ENCODE data around the gene MAP7D1. TPM values are rescaled to one million over a fixed set of nuclear protein-coding genes. Genes with fewer than 3 reads are reported as not detected.

MAP7D1 gene
- total RNA-seq, 1 experiment from 2014 or later: 49.9 TPM

GRCh38 chr1:36118447-36119204 lies 37.3 kb upstream of the MAP7D1 start:
- Histone ChIP-seq H2AK5ac (ENCODE audit: insufficient read length, low read length) (no peak overlapping the region), H2AFZ (ENCODE audit: low read length) (no peak overlapping the region), H3K23me2 (ENCODE audit: insufficient read length, low read depth, low read length, poor library complexity, severe bottlenecking) (no peaks in the 10 kb centered on the region), H3K14ac (ENCODE audit: insufficient read depth, low read length) (no peak overlapping the region), H3K4me1 (ENCODE audit: insufficient read depth, low read length) (no peaks in the 10 kb centered on the region), H4K91ac (ENCODE audit: insufficient read length, low read depth, low read length) (no peak overlapping the region), H3K9me3 (ENCODE audit: control insufficient read depth, low read depth, low read length) (no peaks in the 10 kb centered on the region), H4K5ac (ENCODE audit: insufficient read length, low read depth, low read length) (no peak overlapping the region), H4K8ac (replicated peaks; ENCODE audit: insufficient read length, low read depth, low read length) (no peak overlapping the region), H3K4ac (ENCODE audit: low read depth, low read length) (no peak overlapping the region), H3K79me2 (ENCODE audit: insufficient read depth, low read length) (no peaks in the 10 kb centered on the region), H3K4me2 (ENCODE audit: insufficient read depth, insufficient read length, low read length) (no peak overlapping the region), H2BK15ac (ENCODE audit: low read depth, low read length) (no peak overlapping the region), H3K9ac (ENCODE audit: extremely low read depth, insufficient read length, low read length) (no peak overlapping the region), H2BK5ac (ENCODE audit: insufficient read length, low read length) (no peak overlapping the region), H3K18ac (ENCODE audit: insufficient read length, low read depth, low read length) (no peak overlapping the region), H3K79me1 (ENCODE audit: insufficient read depth, low read depth, low read length, poor library complexity, severe bottlenecking) (no peaks in the 10 kb centered on the region), H2BK20ac (ENCODE audit: low read depth, low read length, poor library complexity, severe bottlenecking) (no peak overlapping the region), H2BK120ac (ENCODE audit: low read depth, low read length, poor library complexity, severe bottlenecking) (no peak overlapping the region), H3T11ph (ENCODE audit: low read length) (no peak overlapping the region), H3K27ac (ENCODE audit: insufficient read length, low read depth, low read length) (no peak overlapping the region), H4K20me1 (ENCODE audit: control insufficient read depth, insufficient read depth, insufficient read length) (no peaks in the 10 kb centered on the region), H3K27me3 (ENCODE audit: insufficient read depth, low read length) (peaks cover 3% of the 10 kb centered on the region; the same call in 1 of the 2 replicates), H2BK12ac (ENCODE audit: insufficient read length, low read depth, low read length) (no peak overlapping the region), H3K56ac (ENCODE audit: insufficient read length, low read depth, low read length) (no peak overlapping the region), H3K23ac (ENCODE audit: insufficient read length, low read depth, low read length) (no peak overlapping the region)
- Mint-ChIP-seq H3K27me3 (ENCODE audit: low read depth) (peaks cover 20% of the 10 kb centered on the region), H3K36me3 (ENCODE audit: insufficient read depth in 1 of 3, low read depth in 3 of 3) (no peaks in the 10 kb centered on the region), H3K9me3 (no peaks in the 10 kb centered on the region), H3K4me3 (no peak overlapping the region), H3K4me1 (peaks cover 7 to 30% of the 10 kb centered on the region in 2 experiments), H3K27ac (no peak overlapping the region)
- no CpG with 5 or more reads among the region's 10 CpGs for WGBS (ENCODE audit: extremely low coverage, insufficient read length, low lambda C conversion rate)
- no peak for DNase-seq
- TF ChIP-seq, protein P1, sequence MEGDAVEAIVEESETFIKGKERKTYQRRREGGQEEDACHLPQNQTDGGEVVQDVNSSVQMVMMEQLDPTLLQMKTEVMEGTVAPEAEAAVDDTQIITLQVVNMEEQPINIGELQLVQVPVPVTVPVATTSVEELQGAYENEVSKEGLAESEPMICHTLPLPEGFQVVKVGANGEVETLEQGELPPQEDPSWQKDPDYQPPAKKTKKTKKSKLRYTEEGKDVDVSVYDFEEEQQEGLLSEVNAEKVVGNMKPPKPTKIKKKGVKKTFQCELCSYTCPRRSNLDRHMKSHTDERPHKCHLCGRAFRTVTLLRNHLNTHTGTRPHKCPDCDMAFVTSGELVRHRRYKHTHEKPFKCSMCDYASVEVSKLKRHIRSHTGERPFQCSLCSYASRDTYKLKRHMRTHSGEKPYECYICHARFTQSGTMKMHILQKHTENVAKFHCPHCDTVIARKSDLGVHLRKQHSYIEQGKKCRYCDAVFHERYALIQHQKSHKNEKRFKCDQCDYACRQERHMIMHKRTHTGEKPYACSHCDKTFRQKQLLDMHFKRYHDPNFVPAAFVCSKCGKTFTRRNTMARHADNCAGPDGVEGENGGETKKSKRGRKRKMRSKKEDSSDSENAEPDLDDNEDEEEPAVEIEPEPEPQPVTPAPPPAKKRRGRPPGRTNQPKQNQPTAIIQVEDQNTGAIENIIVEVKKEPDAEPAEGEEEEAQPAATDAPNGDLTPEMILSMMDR (conservative IDR thresholded peaks at IDR 0.05): no peak
